H1 (cell line): Measurements from ENCODE around the gene C2CD3. TPM values are rescaled to one million over a fixed set of nuclear protein-coding genes. Genes with fewer than 3 reads are reported as not detected.

Source experiments
- E2F6 ChIP-seq: IDR thresholded peaks from 2 replicates; pipeline ENCODE4 v1.6.1; 2012; ENCODE audit warnings: inconsistent platforms
- polyA plus RNA-seq, 7 experiments: library from polyadenylated mRNA; depleted of rRNA in 3 of 7; stranded (reverse) in 5 of 7; unstranded in 2 of 7; fragments of >200 nt in 5 of 7; fragments of 200-250 nt in 2 of 7; gene quantifications; 1 replicate in 5 of 7; 2 replicates in 1 of 7; 4 replicates in 1 of 7; pipeline versions ENCODE4 v1.2.1 to v1.2.3, GENCODE V29; 2011 to 2013; ENCODE audit warnings: missing spikeins in 2 of 7, mixed read lengths in 2 of 7
- total RNA-seq: library from RNA; stranded (reverse); fragmentation: NEBNext Ultra II Directional; extraction: Animal tissue kit (Norgen Biotek cat#: 25700); gene quantifications from 2 replicates; pipeline ENCODE4 v1.2.1, GENCODE V29; 2021

The C2CD3 gene
- total and polyA plus RNA-seq, 2 of the 8 experiments (the other 6 are each of a cell fraction or from before 2014, with no cell fraction given): 11.0 to 29.1 TPM

DNA sequence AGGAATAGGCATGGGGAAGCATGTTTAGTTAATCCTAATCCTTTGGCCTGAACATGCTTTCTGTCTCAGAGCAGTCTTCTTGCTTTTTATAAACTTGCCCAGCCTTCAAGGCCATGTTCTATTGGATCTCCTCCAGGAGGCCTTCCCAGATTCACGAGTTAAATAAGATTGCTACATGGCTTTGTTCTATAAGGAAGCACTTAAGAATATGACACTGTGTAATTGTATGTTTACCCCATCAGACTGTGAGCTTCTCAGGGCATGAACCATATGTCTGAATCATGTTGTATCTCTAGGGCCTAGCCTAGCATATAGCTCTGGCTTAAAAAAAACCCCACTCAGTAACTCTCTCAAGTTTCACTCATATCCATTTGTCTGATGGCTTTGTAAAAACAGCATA, 135.5 kb downstream of the C2CD3 start (continued):
- no peak for TF ChIP-seq E2F6
